Kidney (tissue), 14 donors: ENCODE data around the gene HPCAL1. TPM values are rescaled to one million over a fixed set of nuclear protein-coding genes. Genes with fewer than 3 reads are reported as not detected.

Experiments
- DNase-seq, 5 donors: peaks; one replicate each; pipeline ENCODE4 v3.0.0-alpha.2; 2013 to 2020
- FAIRE-seq: peaks from 2 replicates; lab custom pipeline; 2012; peaks lifted over from hg19 to GRCh38; lab: Jason Lieb, UNC
- H3K27ac ChIP-seq, 2 donors: one replicate each; pipeline ENCODE4 v1.7.0; 2013; ENCODE audit warnings: low read depth in 2 of 2, low read length in 2 of 2, inconsistent platforms in 1 of 2
- H3K27me3 ChIP-seq: one replicate; pipeline ENCODE4 v1.7.1; 2013; ENCODE audit warnings: low read length, inconsistent platforms; ENCODE audit not compliant: control insufficient read depth, insufficient read depth
- H3K36me3 ChIP-seq, 3 donors: one replicate each; pipeline versions ENCODE4 v1.7.0 to v1.7.1; 2013; ENCODE audit warnings: low read length in 3 of 3, control low read depth in 1 of 3, inconsistent platforms in 1 of 3; ENCODE audit not compliant: insufficient read depth in 3 of 3, control insufficient read depth in 2 of 3
- H3K4me1 ChIP-seq, 3 donors: one replicate each; pipeline versions ENCODE4 v1.7.0 to v1.7.1; 2013; ENCODE audit warnings: low read length in 3 of 3, inconsistent platforms in 1 of 3, low read depth in 1 of 3; ENCODE audit not compliant: control insufficient read depth in 2 of 3, insufficient read depth in 2 of 3
- H3K4me3 ChIP-seq, 3 donors: one replicate each; pipeline versions ENCODE4 v1.7.0 to v1.8.1; 2013; ENCODE audit warnings: low read length in 3 of 3, control low read depth in 1 of 3, inconsistent platforms in 1 of 3
- H3K9ac ChIP-seq, 3 donors: one replicate each; pipeline versions ENCODE4 v1.7.0 to v1.7.1; 2013; ENCODE audit warnings: low read length in 3 of 3, control low read depth in 1 of 3, inconsistent platforms in 1 of 3
- H3K9me3 ChIP-seq, 3 donors: one replicate each; pipeline versions ENCODE4 v1.7.0 to v1.7.1; 2013; ENCODE audit warnings: low read length in 3 of 3, control low read depth in 1 of 3, inconsistent platforms in 1 of 3; ENCODE audit not compliant: control insufficient read depth in 2 of 3, insufficient read depth in 1 of 3
- intact Hi-C: fragments of 100-400 bp; cut with DNase I; formaldehyde crosslinking; loops from one replicate; pipeline ENCODE4 v1.11.1; 2022
- polyA plus RNA-seq: library from polyadenylated mRNA; stranded (reverse); fragments of 350-450 nt; fragmentation: Illumina TruSeq; extraction: RNeasy Lipid Tissue Mini Kit (QIAGEN cat#74804); gene quantifications from one replicate; pipeline ENCODE4 v1.2.3, GENCODE V29; 2014; ENCODE audit warnings: low read depth, low replicate concordance; ENCODE audit not compliant: insufficient read depth
- total RNA-seq: library from RNA; stranded (reverse); fragmentation: NEBNext Ultra II Directional; extraction: Animal tissue kit (Norgen Biotek cat#: 25700); gene quantifications from one replicate; pipeline ENCODE4 v1.2.1, GENCODE V29; 2021
- TF ChIP-seq, protein P1 (sequence below): IDR thresholded peaks from 3 replicates; pipeline ENCODE4 v1.5.1; 2012; ENCODE audit warnings: mild to moderate bottlenecking, moderate library complexity, borderline replicate concordance; ENCODE audit not compliant: insufficient read depth; ENCODE audit errors: extremely low read depth
- donor health status: control.
- donor health status: control.
- donor health status: control.
- donor health status: control.
- donor health status: control.
- donor health status: DM: yes; HTN: yes; CAD: no.
- donor health status: Normal renal cell carcinoma (clear cell type).

The HPCAL1 gene
- total and polyA plus RNA-seq, 2 donors from 2014 or later, result 47.3 to 121 TPM

DNA sequence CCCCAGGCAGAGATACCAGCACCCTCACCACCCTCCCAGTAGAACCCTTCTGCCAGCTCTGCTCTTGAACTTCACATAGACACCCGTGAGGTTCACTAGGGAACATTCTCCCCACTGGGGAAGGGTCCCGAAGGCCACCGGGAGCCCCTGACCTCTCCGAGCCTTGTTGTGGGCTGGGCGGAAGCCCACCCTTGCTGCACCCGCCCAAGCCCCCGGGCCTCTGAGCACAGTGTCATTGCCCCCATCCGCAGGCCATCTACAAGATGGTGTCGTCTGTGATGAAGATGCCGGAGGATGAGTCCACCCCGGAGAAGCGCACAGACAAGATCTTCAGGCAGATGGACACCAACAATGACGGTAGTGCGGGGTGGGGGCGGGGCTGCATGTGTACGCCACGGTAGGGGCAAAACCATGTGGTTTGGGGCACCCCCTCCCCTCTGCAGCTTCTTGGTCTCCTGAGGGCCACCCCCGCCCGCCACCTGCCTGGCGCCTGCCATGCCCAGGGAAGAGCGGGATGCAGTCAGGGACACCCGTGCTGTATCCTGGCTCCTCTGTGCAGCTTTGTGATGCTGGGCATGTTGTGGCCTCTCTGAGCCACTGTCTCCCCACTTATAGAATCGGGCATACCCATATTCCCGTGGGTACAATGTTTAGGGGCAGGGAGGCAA lies 120.2 kb downstream of the HPCAL1 start:
- TF ChIP-seq, protein P1, sequence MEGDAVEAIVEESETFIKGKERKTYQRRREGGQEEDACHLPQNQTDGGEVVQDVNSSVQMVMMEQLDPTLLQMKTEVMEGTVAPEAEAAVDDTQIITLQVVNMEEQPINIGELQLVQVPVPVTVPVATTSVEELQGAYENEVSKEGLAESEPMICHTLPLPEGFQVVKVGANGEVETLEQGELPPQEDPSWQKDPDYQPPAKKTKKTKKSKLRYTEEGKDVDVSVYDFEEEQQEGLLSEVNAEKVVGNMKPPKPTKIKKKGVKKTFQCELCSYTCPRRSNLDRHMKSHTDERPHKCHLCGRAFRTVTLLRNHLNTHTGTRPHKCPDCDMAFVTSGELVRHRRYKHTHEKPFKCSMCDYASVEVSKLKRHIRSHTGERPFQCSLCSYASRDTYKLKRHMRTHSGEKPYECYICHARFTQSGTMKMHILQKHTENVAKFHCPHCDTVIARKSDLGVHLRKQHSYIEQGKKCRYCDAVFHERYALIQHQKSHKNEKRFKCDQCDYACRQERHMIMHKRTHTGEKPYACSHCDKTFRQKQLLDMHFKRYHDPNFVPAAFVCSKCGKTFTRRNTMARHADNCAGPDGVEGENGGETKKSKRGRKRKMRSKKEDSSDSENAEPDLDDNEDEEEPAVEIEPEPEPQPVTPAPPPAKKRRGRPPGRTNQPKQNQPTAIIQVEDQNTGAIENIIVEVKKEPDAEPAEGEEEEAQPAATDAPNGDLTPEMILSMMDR, result no peak
- H3K9me3 ChIP-seq, result no peaks in the 10 kb centered on the region
- H3K4me1 ChIP-seq, result no peaks in the 10 kb centered on the region
- peaks cover 0 to 29% (median 25%) of the 10 kb centered on the region in 3 donors for H3K36me3 ChIP-seq
- no peaks in the 10 kb centered on the region for H3K27me3 ChIP-seq
- intact Hi-C loops, result no loop called here
- H3K9ac ChIP-seq, result no peak overlapping the region
- peak in 1 of 5 donors; percentile 50 for DNase-seq
- no peak for FAIRE-seq
- no peak overlapping the region for H3K4me3 ChIP-seq
- no peak overlapping the region for H3K27ac ChIP-seq

DNA sequence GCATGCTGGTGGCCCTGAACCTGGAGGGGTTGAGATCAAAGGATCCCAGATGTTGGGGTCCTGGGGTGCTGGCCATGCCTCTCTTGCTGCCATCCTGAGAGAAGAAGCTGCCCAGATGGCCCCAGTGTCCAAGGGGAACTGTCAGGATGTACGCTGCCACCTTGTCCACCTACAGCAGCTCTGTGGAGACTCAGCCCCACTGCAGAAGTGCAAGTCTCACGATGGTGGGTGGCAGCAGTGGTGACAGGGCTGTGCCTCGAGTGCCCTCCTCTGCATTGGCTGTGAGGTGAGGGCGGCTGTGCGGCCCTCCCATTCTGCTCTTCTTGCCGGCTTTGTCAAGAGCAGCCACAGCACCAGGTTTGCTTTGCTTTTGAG lies 120.7 kb downstream of the HPCAL1 start:
- Histone ChIP-seq H3K9ac (no peak overlapping the region), H3K36me3 (peaks cover 0 to 29% (median 25%) of the 10 kb centered on the region in 3 donors), H3K27me3 (no peaks in the 10 kb centered on the region), H3K9me3 (no peaks in the 10 kb centered on the region), H3K27ac (no peak overlapping the region), H3K4me1 (peaks cover 0 to under 1% (median 0%) of the 10 kb centered on the region in 3 donors), H3K4me3 (no peak overlapping the region)
- TF ChIP-seq, protein P1, result no peak
- intact Hi-C loops, result no loop called here
- FAIRE-seq, result no peak
- DNase-seq, result peak in 1 of 5 donors; percentile 39

DNA sequence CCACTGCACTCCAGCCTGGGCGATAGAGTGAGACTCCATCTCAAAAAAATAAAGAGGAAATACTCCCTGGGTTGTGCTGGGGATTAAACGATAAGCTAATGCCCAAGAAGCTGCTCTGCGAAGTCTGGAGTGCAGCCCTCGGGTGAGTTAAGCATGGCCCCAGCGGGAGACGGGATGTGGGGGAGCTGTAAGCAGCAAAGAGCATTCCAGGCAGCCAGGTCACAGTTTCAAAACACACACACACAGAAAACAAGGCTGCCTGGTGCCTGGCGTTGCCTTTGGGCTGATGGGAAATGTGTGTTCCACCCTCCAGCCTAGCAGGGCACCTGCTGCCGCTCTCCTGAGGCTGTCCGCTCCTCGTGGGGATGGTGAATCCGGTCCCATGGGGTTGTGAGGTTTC lies 121.3 kb downstream of the HPCAL1 start:
- Histone ChIP-seq H3K9ac (no peak overlapping the region), H3K4me1 (peaks cover 0 to 2% (median 0%) of the 10 kb centered on the region in 3 donors), H3K27ac (no peak overlapping the region), H3K27me3 (no peaks in the 10 kb centered on the region), H3K4me3 (no peak overlapping the region), H3K36me3 (peaks cover 0 to 29% (median 25%) of the 10 kb centered on the region in 3 donors), H3K9me3 (no peaks in the 10 kb centered on the region)
- TF ChIP-seq, protein P1, result no peak
- FAIRE-seq, result no peak
- DNase-seq, result peak; percentile 35 to 83 (median 72)
- intact Hi-C loops, result no loop called here
